Lower leg skin (tissue), 3 donors: ENCODE data around the gene AKTIP.

ENCODE experiments used
- CTCF ChIP-seq, 3 donors: fragments of 450-650 bp; IDR thresholded peaks; one replicate each; pipeline ENCODE4 v1.5.1; 2016; ENCODE audit warnings: antibody characterized with exemption in 3 of 3, mild to moderate bottlenecking in 3 of 3, moderate library complexity in 2 of 3
- POLR2A ChIP-seq, 2 donors: fragments of 450-650 bp; IDR thresholded peaks; one replicate each; pipeline ENCODE4 v1.6.1; 2016 to 2017; ENCODE audit warnings: antibody characterized with exemption in 2 of 2, mild to moderate bottlenecking in 1 of 2, moderate library complexity in 1 of 2

GRCh38 chr16:53510704-53511070 lies 7.7 kb upstream of the AKTIP start:
- TF ChIP-seq CTCF (IDR thresholded peaks at IDR 0.05), result no peak
- TF ChIP-seq POLR2A (IDR thresholded peaks at IDR 0.05), result no peak
